ENCODE data around the gene RIN3. TPM values are rescaled to one million over a fixed set of nuclear protein-coding genes. Genes with fewer than 3 reads are reported as not detected.

The RIN3 gene
- total RNA-seq, 1 donor from 2014 or later = 34.7 TPM

DNA sequence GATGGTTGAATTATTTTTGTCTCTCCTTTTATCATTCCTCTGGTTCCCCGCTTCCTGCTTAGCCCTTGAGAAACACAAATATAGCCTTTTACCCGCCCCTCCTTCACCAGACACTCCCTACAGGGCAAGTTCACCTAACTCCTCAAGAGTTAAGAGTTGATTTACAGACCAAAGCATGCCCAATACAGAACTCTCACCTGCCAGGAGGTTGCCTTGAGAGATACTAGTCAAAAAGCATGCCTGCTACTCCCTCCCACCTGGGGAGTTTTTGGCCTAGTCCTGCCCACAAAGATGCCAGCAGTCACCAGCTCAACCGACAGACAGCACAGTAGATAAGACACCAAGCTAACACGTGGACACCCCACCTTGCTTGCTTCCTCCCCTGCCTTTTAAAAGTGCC, 223.6 kb downstream of the RIN3 start:
- H3K4me3 Mint-ChIP-seq = no peak overlapping the region
- peaks cover 32% of the 10 kb centered on the region for H3K27me3 Mint-ChIP-seq (ENCODE audit: insufficient read depth)
- no peak overlapping the region for H3K27ac Mint-ChIP-seq
- DNase-seq (ENCODE audit: low spot score) = no peak
- intact Hi-C loops (cut with micrococcal nuclease) = no loop called here
- no peaks in the 10 kb centered on the region for H3K9me3 Mint-ChIP-seq
- H3K36me3 Mint-ChIP-seq (ENCODE audit: low read depth) = peaks cover 2% of the 10 kb centered on the region
- H3K4me1 Mint-ChIP-seq (ENCODE audit: low read depth) = peaks cover 14% of the 10 kb centered on the region

DNA sequence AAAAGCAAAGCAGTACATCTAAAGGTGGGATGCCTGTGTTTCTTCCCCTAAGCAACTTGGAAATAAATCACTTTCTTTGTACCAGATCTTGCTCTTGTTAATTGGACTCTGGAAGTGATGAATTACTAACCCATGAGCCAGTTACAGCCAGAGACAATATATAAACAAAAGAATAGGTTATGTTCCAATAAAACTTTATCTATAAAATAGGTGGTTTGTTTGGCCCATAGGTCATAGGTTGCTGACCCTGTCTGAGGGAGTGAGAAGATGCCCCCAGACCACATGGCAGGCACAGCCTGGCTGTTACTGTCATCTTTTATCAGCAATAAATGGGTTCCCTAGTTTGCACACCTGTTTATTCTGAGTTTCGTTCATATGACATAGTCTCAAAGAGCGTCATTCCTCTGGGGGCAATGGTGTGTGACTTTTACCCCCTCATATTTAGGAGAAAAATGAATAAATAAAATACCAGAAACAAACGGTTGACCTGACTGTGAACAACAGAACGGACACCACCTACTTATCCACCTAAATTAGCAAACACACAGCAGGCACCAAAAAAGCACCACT, 224.1 kb downstream of the RIN3 start:
- peaks cover 14% of the 10 kb centered on the region for H3K4me1 Mint-ChIP-seq (ENCODE audit: low read depth)
- no peak overlapping the region for H3K4me3 Mint-ChIP-seq
- H3K27me3 Mint-ChIP-seq (ENCODE audit: insufficient read depth) = peaks cover 35% of the 10 kb centered on the region
- DNase-seq (ENCODE audit: low spot score) = no peak
- H3K36me3 Mint-ChIP-seq (ENCODE audit: low read depth) = no peaks in the 10 kb centered on the region
- no peak overlapping the region for H3K27ac Mint-ChIP-seq
- no peaks in the 10 kb centered on the region for H3K9me3 Mint-ChIP-seq
- intact Hi-C loops (cut with micrococcal nuclease) = no loop called here

Other genes with a start within 250 kb of the RIN3 start
- not detected in 2 replicates for gene SLC24A4, start 190.6 kb upstream of the RIN3 start, total RNA-seq
- 1.3 and 2.2 TPM in 2 replicates for gene LGMN, start 234.8 kb downstream of the RIN3 start, total RNA-seq

All from activated T-helper 1 cell treated with anti-CD3 and anti-CD28 coated beads, Interleukin-12 subunit alpha, Interleukin-12 subunit beta, Interleukin-2, Interleukin-4 antibody, amounts not matched to agents 30 ng/mL and 10 ng/mL and 1 ng/mL, durations not matched to agents 14 hours and 24 hours and 36 hours (primary cell).